Ishikawa (cell line): ENCODE data around the gene CPPED1.

ENCODE experiments used
- EP300 ChIP-seq: IDR thresholded peaks from 2 replicates; pipeline ENCODE4 v1.6.1; 2012; ENCODE audit warnings: borderline replicate concordance
- RAD21 ChIP-seq: IDR thresholded peaks from 2 replicates; pipeline ENCODE4 v1.6.1; 2012; ENCODE audit warnings: low read depth

DNA sequence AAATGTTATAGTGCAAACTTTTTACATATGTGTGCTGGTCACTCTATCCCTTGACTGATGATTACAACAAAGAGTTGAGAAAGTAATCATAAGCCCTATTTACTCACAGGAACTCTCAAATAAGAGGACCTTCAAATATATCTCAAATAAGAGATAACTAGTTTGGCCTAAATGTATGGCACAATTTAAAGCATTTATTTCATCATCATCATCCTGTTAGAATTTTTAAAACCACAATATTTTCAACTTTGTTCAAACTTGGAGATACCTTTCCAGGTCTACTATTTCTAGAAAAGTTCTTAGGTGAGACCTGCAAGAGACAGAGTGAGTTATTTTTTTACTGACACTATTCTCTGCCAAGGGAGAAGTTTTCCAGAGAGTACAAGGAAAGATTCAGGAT is 5.5 kb downstream of the CPPED1 start:
- TF ChIP-seq EP300 (no peak), RAD21 (no peak)
